Ascending aorta (tissue), 2 donors: ENCODE results near the gene SLC35G2. TPM values are rescaled to one million over a fixed set of nuclear protein-coding genes. Genes with fewer than 3 reads are reported as not detected.
A peak's percentile ranks its signal among the peaks of the same experiment; 100 is the strongest.

Experiments used
- DNase-seq, 2 donors: peaks; one replicate each; pipeline ENCODE4 v3.0.0-alpha.2; 2019; ENCODE audit warnings: low spot score in 2 of 2
- H3K27ac ChIP-seq, 2 donors: fragments of 200-600 bp; sonication (generic); one replicate each; pipeline ENCODE4 v1.5.1; 2016 to 2017; ENCODE audit warnings: mild to moderate bottlenecking in 1 of 2
- H3K27me3 ChIP-seq: fragments of 200-600 bp; sonication (generic); one replicate; pipeline ENCODE4 v1.5.1; 2017
- H3K36me3 ChIP-seq, 2 donors: fragments of 200-600 bp; sonication (generic); one replicate each; pipeline ENCODE4 v1.5.1; 2016
- H3K4me1 ChIP-seq, 2 donors: fragments of 200-600 bp; sonication (generic); one replicate each; pipeline ENCODE4 v1.5.1; 2016 to 2017; ENCODE audit warnings: mild to moderate bottlenecking in 1 of 2
- H3K4me3 ChIP-seq, 2 donors: fragments of 200-600 bp; sonication (generic); one replicate each; pipeline ENCODE4 v1.5.1; 2016 to 2017; ENCODE audit warnings: mild to moderate bottlenecking in 1 of 2
- H3K9me3 ChIP-seq, 2 donors: fragments of 200-600 bp; sonication (generic); one replicate each; pipeline ENCODE4 v1.5.1; 2016
- intact Hi-C: fragments of 100-400 bp; cut with DNase I; formaldehyde crosslinking; loops from one replicate; pipeline ENCODE4 v1.15.1; 2023
- total RNA-seq: library from RNA; depleted of rRNA; stranded (reverse); fragments of >200 nt; gene quantifications from one replicate; pipeline ENCODE4 v1.1.0, GENCODE V29; 2016
- TF ChIP-seq, protein P1 (sequence below), 3 experiments: fragments of 200-600 bp in 2 of 3; fragments of 450-650 bp in 1 of 3; sonication (generic) in 2 of 3; IDR thresholded peaks; one replicate each; pipeline ENCODE4 v1.5.1; 2016 to 2019; ENCODE audit warnings: antibody characterized with exemption in 3 of 3, mild to moderate bottlenecking in 1 of 3, moderate library complexity in 1 of 3

The SLC35G2 gene
- total RNA-seq, 1 donor from 2014 or later, result 10.0 TPM

DNA sequence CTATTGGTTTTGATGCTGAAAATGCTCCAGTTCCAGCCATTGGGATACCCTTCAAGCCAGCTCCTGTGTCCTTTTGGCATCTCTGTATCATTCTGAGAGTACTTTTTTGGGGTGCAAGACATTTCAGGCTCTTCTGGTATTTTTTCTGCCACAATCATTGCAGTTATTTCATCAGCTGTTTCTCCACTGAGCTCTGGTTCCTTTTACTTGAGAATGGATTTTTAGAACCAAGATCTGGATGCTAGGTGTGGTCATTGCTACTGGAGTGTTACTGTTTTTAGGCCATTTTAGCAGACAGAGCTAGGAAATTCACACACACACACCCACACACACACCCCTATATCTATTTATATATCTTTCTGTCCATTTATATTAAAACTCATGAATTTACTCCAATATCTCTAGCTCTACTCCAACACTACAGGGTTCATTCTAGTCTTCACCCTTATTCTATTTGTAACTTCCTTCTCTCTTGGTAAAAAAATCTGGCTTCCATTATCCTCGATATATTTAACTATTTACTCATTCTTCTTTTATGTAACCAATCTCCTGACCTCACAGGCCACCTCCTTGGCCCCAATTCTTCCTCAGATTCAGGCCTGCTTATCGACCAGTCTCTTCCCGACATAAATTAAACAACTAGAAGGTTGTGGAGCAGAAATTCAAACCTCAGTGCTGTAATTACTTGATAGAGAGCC is 17.0 kb downstream of the SLC35G2 start:
- DNase-seq, result no peak
- TF ChIP-seq, protein P1, sequence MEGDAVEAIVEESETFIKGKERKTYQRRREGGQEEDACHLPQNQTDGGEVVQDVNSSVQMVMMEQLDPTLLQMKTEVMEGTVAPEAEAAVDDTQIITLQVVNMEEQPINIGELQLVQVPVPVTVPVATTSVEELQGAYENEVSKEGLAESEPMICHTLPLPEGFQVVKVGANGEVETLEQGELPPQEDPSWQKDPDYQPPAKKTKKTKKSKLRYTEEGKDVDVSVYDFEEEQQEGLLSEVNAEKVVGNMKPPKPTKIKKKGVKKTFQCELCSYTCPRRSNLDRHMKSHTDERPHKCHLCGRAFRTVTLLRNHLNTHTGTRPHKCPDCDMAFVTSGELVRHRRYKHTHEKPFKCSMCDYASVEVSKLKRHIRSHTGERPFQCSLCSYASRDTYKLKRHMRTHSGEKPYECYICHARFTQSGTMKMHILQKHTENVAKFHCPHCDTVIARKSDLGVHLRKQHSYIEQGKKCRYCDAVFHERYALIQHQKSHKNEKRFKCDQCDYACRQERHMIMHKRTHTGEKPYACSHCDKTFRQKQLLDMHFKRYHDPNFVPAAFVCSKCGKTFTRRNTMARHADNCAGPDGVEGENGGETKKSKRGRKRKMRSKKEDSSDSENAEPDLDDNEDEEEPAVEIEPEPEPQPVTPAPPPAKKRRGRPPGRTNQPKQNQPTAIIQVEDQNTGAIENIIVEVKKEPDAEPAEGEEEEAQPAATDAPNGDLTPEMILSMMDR (IDR thresholded peaks at IDR 0.05), result no peak
- no peak overlapping the region for H3K4me3 ChIP-seq
- H3K4me1 ChIP-seq, result peaks cover 0 to 16% of the 10 kb centered on the region in 2 donors
- no peaks in the 10 kb centered on the region for H3K36me3 ChIP-seq
- peak overlapping the region; percentile 15 to 37 for H3K27ac ChIP-seq
- no peaks in the 10 kb centered on the region for H3K27me3 ChIP-seq
- intact Hi-C loops, result no loop called here
- H3K9me3 ChIP-seq, result no peaks in the 10 kb centered on the region

DNA sequence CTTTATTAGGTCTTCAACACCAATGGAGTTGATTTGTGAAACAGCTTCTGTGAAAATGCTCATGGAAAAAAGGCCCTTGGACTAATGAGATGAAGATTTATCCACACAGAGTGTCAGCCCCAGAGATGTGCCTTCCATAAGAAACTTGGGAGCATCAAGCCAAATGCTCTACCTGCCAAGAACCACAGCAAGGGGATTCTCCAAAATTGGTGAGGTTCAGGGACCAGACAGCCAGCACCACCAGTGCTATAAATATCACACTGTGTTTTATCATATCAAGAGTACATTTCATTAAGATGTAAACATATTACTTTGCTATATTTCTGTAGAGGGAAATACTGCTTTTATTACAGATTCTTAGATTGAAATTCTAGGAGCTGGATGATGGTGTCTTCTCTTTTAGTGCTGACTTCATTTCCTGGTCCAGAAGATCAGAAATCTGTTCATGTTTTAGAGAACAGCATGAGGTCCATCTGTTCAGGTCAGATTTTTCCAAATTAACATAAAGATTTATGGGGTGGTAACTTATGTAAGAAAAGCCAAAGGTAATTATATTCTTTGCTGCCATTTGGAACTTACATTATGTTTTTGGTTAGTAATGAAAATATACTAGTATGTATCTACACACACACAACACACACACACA is 17.7 kb downstream of the SLC35G2 start:
- peak overlapping the region; percentile 15 to 37 for H3K27ac ChIP-seq
- peaks cover 0 to 16% of the 10 kb centered on the region in 2 donors for H3K4me1 ChIP-seq
- intact Hi-C loops, result no loop called here
- H3K9me3 ChIP-seq, result no peaks in the 10 kb centered on the region
- no peaks in the 10 kb centered on the region for H3K36me3 ChIP-seq
- TF ChIP-seq, protein P1 (IDR thresholded peaks at IDR 0.05), result no peak
- no peak for DNase-seq
- no peak overlapping the region for H3K4me3 ChIP-seq
- H3K27me3 ChIP-seq, result no peaks in the 10 kb centered on the region

DNA sequence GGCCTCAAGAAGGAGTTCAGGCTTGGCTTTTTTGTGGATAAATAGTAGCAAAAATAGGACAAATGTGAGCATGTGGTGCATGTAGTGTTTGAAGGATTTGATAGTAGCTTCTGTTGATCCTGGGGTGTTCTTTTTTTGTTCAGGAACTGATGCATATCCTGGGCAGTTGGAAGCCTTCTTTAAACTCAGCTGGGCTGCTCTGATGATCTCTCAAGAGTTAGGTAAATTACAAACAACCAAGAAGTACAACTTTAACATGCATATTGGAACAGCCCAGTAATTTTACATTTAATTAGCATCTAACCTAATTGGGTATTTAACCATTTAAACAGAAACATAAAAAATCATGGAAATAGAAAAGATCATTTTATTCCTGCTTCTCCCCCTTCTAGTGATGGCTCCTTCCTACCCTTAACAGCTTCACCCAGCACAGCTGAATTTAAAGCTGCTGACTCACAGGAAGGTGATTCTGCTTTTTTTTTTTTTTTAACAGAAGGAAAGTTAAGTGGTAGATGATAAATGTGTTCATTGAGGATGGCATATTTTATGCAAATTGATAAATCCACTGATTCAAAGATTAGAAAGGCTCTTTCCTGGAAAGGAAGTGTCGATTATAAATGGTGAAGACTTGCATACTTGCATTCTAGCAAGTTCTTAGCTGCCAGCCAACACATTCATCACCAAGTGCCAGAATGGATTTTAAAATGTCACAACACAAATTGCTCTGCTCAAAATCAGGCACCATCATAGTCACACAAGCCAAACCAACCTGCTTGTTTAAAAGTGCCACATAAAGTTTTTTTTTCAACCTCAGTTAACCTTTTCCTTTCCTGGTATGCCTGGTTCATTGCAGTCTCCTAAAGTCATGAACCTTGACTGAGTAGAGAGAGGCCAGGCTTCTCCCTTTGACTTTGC is 20.0 kb downstream of the SLC35G2 start:
- Histone ChIP-seq H3K9me3 (no peaks in the 10 kb centered on the region), H3K27me3 (no peaks in the 10 kb centered on the region), H3K36me3 (no peaks in the 10 kb centered on the region), H3K27ac (peak overlapping the region in 1 of 2 donors; percentile 17), H3K4me1 (peaks cover 0 to 16% of the 10 kb centered on the region in 2 donors), H3K4me3 (no peak overlapping the region)
- DNase-seq, result no peak
- TF ChIP-seq, protein P1 (IDR thresholded peaks at IDR 0.05), result no peak
- intact Hi-C loops, result no loop called here

DNA sequence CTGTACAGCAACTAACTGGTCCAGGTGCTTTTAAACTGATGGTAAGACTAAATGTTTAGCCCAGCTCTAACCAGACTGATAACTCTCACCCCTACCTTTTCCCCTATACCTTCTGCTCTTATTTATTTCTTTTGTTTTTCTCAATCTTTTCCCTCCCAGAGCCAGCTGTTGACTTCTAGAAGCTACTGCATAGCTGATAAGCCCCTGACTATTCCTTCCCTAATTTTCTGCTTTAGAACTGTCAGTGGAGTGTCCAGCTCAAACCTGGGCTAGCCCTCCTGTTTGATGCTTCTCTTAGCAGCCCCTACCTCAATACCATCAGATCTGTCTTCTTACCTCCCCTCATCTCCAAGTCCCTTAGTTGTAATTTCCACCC is 20.6 kb downstream of the SLC35G2 start:
- H3K27ac ChIP-seq, result peak overlapping the region in 1 of 2 donors; percentile 2
- DNase-seq, result no peak
- intact Hi-C loops, result no loop called here

DNA sequence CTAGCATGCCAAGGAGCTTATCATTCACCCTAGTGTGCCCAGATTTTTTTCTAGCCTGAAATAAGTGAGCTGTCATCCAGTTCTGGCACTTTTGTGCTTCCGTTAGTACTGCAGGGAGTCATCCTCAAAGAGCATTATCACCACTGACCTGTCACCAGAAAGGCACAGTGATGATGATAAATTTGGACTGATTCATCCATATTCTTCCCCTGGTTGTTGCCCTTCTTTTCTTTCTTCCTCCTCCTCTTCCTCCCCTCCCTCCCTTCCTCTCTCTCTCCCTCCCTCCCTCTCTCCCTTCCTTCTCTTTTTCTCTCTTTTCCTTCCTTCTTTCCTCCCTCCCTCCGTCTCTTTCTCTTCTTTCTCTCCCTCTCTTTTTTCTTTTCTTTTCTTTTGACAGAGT is 21.3 kb downstream of the SLC35G2 start:
- Histone ChIP-seq H3K27ac (no peak overlapping the region), H3K4me1 (peaks cover 0 to 16% of the 10 kb centered on the region in 2 donors)

More for the DNA sequence above, 20.6 kb downstream of the SLC35G2 start:
- H3K9me3 ChIP-seq, result no peaks in the 10 kb centered on the region
- H3K27me3 ChIP-seq, result no peaks in the 10 kb centered on the region
- H3K4me3 ChIP-seq, result no peak overlapping the region
- peaks cover 0 to 16% of the 10 kb centered on the region in 2 donors for H3K4me1 ChIP-seq
- TF ChIP-seq, protein P1 (IDR thresholded peaks at IDR 0.05), result no peak
- no peaks in the 10 kb centered on the region for H3K36me3 ChIP-seq

More for the DNA sequence above, 21.3 kb downstream of the SLC35G2 start:
- H3K9me3 ChIP-seq, result no peaks in the 10 kb centered on the region
- H3K36me3 ChIP-seq, result no peaks in the 10 kb centered on the region
- intact Hi-C loops, result no loop called here
- DNase-seq, result no peak
- no peaks in the 10 kb centered on the region for H3K27me3 ChIP-seq
- H3K4me3 ChIP-seq, result no peak overlapping the region
- TF ChIP-seq, protein P1 (IDR thresholded peaks at IDR 0.05), result no peak
